A673 (cell line): Measurements from ENCODE around the gene SCN4B. TPM values are rescaled to one million over a fixed set of nuclear protein-coding genes. Genes with fewer than 3 reads are reported as not detected.

Experiments used
- BruUV-seq: library from RNA; stranded (reverse); fragments of 400-500 nt; replicated peaks from 2 replicates; lab custom pipeline; 2021; lab: Mats Ljungman, UMichigan
- CTCF ChIA-PET: fragments of 300-600 bp; sonication (Branson Sonifier 250); formaldehyde crosslinking; loops from one replicate; lab custom pipeline; 2022; ENCODE audit warnings: antibody characterized with exemption; lab: Charles Lee
- POLR2A ChIA-PET: fragments of 300-600 bp; sonication (Branson Sonifier 250); formaldehyde crosslinking; loops from one replicate; lab custom pipeline; 2022; ENCODE audit warnings: antibody characterized with exemption; ENCODE audit not compliant: low non-redundant PET; lab: Charles Lee
- DNase-seq: peaks from one replicate; pipeline ENCODE4 v3.0.0-alpha.2; 2015; ENCODE audit warnings: low spot score
- H3K27ac ChIP-seq: fragments of 200-600 bp; sonication (generic); 2 replicates; pipeline ENCODE4 v1.5.1; 2016; ENCODE audit warnings: mixed run types, low read depth, mild to moderate bottlenecking, mixed read lengths, antibody characterized with exemption, low read length; ENCODE audit not compliant: poor library complexity, severe bottlenecking
- H3K27me3 ChIP-seq: fragments of 200-600 bp; sonication (generic); replicated peaks from 2 replicates; pipeline ENCODE4 v1.6.1; 2017; ENCODE audit warnings: mixed run types, low read depth, mild to moderate bottlenecking, mixed read lengths, antibody characterized with exemption, low read length; ENCODE audit not compliant: insufficient read depth, poor library complexity
- H3K36me3 ChIP-seq: fragments of 200-600 bp; sonication (generic); 2 replicates; pipeline ENCODE4 v1.6.1; 2016; ENCODE audit warnings: mixed run types, mild to moderate bottlenecking, mixed read lengths, antibody characterized with exemption, low read length; ENCODE audit not compliant: insufficient read depth, poor library complexity, severe bottlenecking
- H3K4me1 ChIP-seq: fragments of 200-600 bp; sonication (generic); 2 replicates; pipeline ENCODE4 v1.6.1; 2017; ENCODE audit warnings: mixed run types, mild to moderate bottlenecking, mixed read lengths, antibody characterized with exemption, low read length; ENCODE audit not compliant: insufficient read depth, poor library complexity, severe bottlenecking
- H3K4me3 ChIP-seq: fragments of 200-600 bp; sonication (generic); 2 replicates; pipeline ENCODE4 v1.5.1; 2016; ENCODE audit warnings: low read depth, mixed run types, mild to moderate bottlenecking, mixed read lengths, low read length; ENCODE audit not compliant: poor library complexity, severe bottlenecking
- H3K9me3 ChIP-seq: fragments of 200-600 bp; sonication (generic); 2 replicates; pipeline ENCODE4 v1.6.1; 2016; ENCODE audit warnings: mixed run types, low read depth, mild to moderate bottlenecking, mixed read lengths, antibody characterized with exemption, low read length; ENCODE audit not compliant: poor library complexity, severe bottlenecking
- CTCF ChIP-seq: fragments of 300-800, 200-600 bp; sonication (generic); conservative IDR thresholded peaks from 2 replicates; pipeline ENCODE4 v1.5.1; 2017; ENCODE audit warnings: low read depth, mild to moderate bottlenecking, antibody characterized with exemption, low read length, moderate library complexity, mixed read lengths
- EZH2 ChIP-seq: fragments of 200-600 bp; sonication (generic); IDR thresholded peaks from 2 replicates; pipeline ENCODE4 v1.6.1; 2017; ENCODE audit warnings: borderline replicate concordance, low read depth, mild to moderate bottlenecking, mixed read lengths, antibody characterized with exemption, low read length; ENCODE audit not compliant: poor library complexity, severe bottlenecking
- intact Hi-C: fragments of 100-400 bp; cut with micrococcal nuclease; formaldehyde crosslinking; loops from one replicate; pipeline ENCODE4 v1.10.0; 2022; ENCODE audit not compliant: unreplicated experiment
- total RNA-seq: library from RNA; stranded (reverse); gene quantifications from 2 replicates; pipeline ENCODE4 v1.2.3, GENCODE V29; 2021

SCN4B gene
- total RNA-seq, 1 experiment from 2014 or later: 1.8 TPM

GRCh38 chr11:118175031-118175992 lies 22.7 kb upstream of the SCN4B start:
- H3K27ac ChIP-seq: no peak overlapping the region
- CTCF ChIA-PET: no interaction called here
- H3K27me3 ChIP-seq: peaks cover 4% of the 10 kb centered on the region
- H3K9me3 ChIP-seq: no peaks in the 10 kb centered on the region
- intact Hi-C loops: no loop called here
- no peaks in the 10 kb centered on the region for H3K4me1 ChIP-seq
- no peak for DNase-seq
- H3K4me3 ChIP-seq: no peak overlapping the region
- no TSS peak for BruUV-seq
- POLR2A ChIA-PET: no interaction called here
- TF ChIP-seq CTCF: no peak
- no peak for TF ChIP-seq EZH2
- H3K36me3 ChIP-seq: no peaks in the 10 kb centered on the region

GRCh38 chr11:118174006-118174567 lies 21.5 kb upstream of the SCN4B start:
- intact Hi-C loops: no loop called here
- no TSS peak for BruUV-seq
- ChIA-PET POLR2A (no interaction called here), CTCF (interaction anchor here (0.8 kb wide), 1 partner anchor 24 kb away, joined by 3 read pairs; no protein-coding TSS in a partner anchor)
- TF ChIP-seq EZH2 (no peak), CTCF (no peak)
- Histone ChIP-seq H3K4me1 (no peaks in the 10 kb centered on the region), H3K27ac (no peak overlapping the region), H3K9me3 (no peaks in the 10 kb centered on the region), H3K36me3 (no peaks in the 10 kb centered on the region), H3K27me3 (peaks cover 4% of the 10 kb centered on the region), H3K4me3 (no peak overlapping the region)
- DNase-seq: no peak

GRCh38 chr11:118172356-118172755 lies 19.7 kb upstream of the SCN4B start:
- H3K4me3 ChIP-seq: no peak overlapping the region
- no peak overlapping the region for H3K27ac ChIP-seq
- POLR2A ChIA-PET: no interaction called here
- intact Hi-C loops: no loop called here
- CTCF ChIA-PET: interaction anchor here (0.6 to 1.6 kb wide), 8 partner anchors 8 to 449 kb away, joined by 3 to 14 read pairs (median 4); partner anchors contain the start of gene SCN4B
- peaks cover 4% of the 10 kb centered on the region for H3K27me3 ChIP-seq
- DNase-seq: no peak
- BruUV-seq: no TSS peak
- H3K9me3 ChIP-seq: no peaks in the 10 kb centered on the region
- H3K36me3 ChIP-seq: no peaks in the 10 kb centered on the region
- TF ChIP-seq CTCF (no peak), EZH2 (no peak)
- no peaks in the 10 kb centered on the region for H3K4me1 ChIP-seq
